GM20431 (cell line): Measurements from ENCODE around the gene BCL7A.

ENCODE experiments used
- in situ Hi-C: fragments of 300-500 bp; cut with MseI, MboI; formaldehyde crosslinking; loops from one replicate; pipeline ENCODE4 v1.15.0; 2020; ENCODE audit warnings: low sequenced_read_pairs; ENCODE audit not compliant: unreplicated experiment

The BCL7A gene

DNA sequence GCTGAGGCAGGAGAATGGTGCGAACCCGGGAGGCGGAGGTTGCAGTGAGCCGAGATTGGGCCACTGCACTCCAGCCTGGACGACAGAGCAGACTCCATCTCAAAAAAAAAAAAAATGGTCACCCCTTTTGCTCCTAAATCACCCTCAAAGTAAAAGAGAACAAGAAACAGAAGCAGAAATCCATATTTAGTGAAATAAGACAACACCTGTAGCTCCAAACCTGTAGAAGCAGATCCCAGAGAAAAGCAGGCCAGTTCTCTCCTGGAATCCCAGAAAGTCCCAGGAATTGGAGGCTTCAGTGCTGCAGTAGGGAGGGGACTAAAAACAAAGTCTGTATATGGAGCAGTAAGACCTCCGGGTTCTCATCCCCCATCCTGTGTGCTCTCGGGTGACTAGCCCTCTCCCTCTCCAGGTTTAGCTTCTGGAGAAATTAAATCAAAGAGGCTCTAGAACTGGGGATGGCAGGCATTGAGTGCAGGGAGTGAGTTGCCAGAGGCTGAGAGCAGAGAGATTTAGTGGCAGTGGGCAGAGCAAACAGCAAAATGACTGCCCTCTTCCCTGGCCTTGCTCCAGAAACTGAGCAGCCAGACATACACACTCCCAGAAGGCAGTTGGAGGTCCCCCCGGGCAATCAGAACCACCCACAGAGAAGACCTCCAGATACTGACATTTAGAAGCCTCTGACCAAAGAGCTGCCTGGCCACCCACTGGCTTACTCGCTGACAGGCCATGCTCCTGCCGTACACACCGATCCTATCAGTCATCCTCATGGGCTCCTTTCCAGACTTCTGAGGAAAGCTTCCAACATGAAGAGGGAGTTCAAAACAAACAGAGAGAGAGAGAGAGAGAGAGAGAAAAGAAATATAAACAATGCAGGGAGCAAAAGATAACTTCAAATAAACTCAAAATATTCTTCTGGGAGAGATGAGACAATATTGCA lies 50.6 kb downstream of the BCL7A start:
- in situ Hi-C loops: no loop called here

DNA sequence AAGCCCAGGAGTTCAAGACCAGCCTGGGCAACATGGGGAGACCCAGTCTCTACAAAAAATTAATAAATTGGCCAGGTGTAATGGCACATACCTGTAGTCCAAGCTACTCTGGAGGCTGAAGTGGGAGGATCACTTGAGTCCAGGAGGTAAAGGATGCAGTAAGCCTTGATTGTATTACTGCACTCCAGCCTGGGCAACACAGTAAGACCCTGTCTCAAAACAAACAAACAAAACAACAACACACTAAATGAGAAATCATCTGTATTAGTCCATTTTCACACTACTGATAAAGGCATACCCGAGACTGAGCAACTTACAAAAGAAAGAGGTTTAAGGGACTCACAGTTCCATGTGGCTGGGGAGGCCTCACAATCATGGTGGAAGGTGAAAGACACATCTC lies 52.1 kb downstream of the BCL7A start:
- in situ Hi-C loops: no loop called here

DNA sequence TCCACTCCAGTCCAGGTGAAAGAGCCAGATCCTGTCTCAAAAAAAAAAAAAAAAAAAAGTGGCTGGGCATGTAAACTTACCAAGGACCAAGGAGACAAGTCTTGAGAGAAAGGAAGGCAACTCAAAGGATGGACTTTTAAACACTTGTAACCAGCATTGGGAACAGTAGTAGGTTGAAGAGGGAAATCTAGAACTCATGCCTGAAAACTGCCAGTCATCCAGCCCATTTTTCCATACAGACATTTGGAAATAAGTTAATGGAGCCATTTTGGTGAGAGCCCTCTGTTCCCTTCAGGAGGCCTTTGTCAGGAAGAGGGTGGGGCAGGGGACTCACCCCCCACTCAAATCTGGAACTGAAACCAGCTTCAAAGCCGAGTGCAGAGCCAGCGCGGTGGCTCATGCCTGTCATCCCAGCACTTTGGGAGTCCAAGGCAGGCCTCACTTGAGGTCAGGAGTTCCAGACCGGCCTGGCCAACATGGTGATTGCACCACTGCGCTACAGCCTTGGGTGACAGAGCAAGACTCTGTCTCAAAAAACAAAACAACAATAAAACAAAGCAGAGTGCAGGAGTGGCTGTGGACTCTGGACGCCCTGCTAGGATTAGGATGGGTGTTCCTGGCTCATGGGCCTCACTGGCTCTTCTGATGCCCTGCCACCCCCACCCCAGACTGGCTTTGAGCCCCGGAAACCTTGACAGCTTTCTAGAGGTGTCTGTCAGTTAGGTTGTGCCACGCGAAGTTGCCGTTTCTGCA lies 55.2 kb downstream of the BCL7A start:
- in situ Hi-C loops: no loop called here

DNA sequence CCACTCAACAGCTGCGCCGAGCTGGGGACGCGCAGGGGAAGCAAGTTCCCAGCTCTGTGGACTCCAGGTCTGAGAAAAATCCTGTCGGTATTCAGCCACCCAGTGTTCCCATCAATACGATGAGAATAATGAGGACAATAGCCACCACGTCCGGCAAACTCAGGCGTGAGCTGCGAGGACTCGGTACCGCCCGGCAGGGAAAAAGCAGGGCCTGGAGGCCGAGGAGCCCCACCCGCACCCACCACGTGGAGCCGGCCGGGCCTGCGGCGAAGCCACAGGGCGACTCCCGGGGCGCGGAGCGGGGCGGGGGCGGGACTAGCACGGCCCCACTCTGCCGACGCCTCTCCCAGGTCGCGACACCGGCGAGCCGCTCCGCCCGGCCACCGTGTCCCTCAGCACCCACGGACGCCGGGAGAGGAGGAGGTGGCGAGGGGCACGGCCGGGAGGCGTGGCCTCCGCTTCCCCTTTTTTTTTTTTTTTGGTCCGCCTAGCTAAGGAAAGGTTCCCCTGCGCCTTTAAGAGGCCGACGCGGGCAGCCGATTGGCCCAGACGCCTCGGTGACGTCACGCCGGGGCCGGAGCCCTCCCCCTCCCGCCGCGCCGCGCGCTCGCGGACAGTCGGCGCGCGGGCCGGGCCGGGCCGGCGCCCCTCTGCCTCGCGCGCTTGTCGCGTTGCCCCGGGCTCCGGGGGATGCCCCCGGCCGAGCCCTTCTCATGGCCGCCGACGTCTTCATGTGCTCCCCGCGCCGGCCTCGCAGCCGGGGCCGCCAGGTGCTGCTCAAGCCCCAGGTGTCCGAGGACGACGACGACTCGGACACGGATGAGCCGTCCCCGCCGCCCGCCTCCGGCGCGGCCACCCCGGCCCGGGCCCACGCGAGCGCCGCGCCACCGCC lies 56.7 kb downstream of the BCL7A start, which contains the start of gene MLXIP:
TSS of gene MLXIP (plus strand) at position 616 of the 892 bp plus-strand sequence. CDS start at position 714, 98 bp downstream.
- in situ Hi-C loops: no loop called here

DNA sequence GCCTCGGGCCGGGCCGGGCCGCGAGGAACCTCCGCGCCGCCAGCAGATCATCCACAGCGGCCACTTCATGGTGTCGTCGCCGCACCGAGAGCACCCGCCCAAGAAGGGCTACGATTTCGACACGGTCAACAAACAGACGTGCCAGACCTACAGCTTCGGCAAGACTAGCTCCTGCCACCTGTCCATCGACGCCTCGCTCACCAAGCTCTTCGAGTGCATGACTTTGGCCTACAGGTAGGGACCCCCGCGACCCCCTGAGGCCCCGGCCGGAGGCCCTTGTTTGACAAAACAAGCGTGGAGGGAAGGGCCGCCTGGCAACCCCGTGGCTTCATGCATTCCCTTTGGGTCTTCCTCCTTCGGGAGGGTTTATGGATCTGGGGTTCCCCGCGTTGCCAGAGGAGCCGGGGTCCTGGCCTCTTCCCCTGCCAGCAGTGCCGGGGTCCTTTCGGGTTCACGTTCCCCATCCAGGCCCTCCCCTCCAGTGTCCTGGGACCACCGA lies 57.4 kb downstream of the BCL7A start:
- in situ Hi-C loops: no loop called here

DNA sequence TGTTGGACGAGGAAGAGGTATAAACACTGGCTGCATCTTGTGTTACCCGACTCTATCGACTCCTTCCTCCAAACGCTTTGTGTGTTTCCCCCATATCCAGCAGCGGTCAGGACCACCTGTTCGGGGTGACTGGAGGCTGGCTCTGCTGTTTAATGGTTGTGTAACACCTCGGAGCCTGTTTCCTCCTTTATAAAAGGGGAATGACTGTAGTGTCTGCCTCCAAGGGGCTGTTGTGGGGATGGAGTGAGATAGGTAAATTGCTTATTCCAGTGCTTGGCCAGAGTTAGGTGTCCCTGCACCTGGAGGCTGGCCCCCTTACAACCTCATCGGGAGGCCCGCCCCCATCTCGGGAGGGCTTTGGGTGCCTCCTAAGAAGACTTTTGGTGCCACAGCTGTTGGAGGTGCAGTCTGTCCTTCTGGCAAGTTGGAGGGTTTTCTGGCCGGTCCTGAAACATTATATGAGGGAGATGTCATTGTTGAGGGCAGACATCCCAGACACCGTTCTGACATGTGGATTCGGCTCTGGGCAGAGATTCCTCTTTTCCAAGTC lies 57.9 kb downstream of the BCL7A start:
- in situ Hi-C loops: no loop called here

DNA sequence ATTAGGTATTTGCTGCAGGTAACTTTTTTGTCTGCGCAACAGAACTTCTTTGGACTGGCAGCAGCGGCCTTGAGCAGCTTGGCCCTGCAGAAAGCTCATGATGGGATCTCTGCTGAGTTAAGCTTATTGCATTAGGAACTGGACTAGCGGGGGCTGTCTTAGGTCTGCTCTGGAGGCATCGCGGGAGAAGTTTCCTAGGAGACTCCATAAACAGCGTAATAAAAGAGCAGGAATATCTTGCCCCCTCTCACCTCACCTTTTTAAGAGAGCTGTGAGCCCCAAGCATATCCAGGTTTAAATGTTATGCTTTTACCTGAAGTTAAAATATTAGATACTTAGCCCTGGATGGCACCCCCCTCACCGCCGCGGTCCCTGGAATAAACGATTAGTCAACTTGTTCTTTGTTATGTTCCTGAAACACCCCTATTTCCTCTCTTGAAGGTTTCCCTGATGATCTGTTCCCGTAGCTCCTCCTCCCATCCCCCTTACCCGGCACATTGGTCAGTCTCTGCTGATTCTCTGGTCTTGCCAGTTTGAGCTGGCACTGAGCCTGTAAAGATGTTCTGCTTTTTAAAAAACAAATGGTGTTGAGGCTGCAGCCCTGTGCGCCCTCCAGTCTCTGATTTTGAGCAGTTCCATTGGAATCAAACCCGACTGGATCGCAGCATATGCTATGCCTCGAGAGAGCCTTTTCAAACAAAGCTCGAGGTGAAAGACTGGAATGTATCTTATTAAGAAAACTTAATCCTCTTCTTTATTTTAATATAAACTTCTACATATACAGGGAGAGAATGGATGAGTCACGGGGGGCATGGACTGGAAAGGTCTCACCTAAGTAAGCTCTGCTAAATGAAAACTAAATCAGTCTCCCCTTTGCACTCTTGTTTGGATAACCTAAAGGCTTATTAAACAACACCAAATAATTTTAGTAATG lies 58.7 kb downstream of the BCL7A start:
- in situ Hi-C loops: no loop called here

DNA sequence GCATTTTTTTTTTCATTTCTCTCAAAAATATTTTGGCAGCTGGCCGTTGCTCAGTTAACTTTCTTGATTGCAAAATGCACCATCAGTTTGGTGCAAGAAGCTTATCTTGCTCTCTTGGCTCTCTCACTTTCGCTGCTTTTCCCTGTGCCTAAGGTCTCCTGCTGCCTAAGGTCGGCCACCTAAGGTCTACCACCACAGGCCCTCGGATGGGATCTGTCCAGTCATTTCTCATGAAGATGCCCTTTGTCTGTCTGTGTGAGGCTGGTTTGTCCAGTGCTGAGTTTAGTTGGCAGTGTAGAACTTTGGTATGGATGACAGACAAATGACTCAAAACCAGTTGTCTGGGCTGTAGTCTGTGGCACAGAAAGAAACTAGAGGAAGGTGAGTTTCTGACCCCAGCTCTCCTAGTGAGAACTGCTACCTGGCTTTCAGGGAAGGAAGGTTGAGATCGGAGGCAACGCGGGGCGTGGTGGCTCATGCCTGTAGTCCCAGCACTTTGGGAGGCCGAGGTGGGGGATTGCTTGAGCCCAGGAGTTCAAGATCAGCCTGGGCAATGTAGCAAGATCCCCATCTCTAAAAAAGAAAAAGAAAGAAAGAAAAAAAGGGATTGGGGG lies 59.5 kb downstream of the BCL7A start:
- in situ Hi-C loops: no loop called here

DNA sequence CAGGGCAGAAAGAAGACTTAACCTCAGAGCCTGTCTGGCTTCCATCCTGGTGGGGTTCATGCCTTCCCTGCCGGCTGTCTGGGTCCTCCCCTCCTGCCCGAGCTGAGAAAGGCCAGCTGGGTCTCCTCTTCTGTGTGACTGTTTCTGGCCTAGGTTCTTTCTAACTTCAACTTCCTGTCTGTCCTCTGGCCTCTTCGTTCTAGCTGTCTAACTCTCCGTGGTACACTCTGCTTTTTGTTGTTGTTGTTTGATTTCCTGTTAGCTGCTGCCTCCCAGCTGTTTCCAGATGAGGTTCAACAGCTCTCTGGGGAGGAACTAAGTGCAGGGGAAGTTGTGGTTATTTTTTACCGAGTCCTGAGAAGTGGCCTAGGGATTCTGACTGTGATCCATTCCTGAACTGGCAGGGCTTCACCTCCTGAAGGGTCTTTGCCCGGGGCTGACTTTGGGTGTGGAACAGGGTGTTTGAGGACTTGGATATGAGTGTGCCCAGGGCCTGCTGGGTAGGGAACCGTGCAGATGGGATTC lies 60.1 kb downstream of the BCL7A start:
- in situ Hi-C loops: no loop called here

DNA sequence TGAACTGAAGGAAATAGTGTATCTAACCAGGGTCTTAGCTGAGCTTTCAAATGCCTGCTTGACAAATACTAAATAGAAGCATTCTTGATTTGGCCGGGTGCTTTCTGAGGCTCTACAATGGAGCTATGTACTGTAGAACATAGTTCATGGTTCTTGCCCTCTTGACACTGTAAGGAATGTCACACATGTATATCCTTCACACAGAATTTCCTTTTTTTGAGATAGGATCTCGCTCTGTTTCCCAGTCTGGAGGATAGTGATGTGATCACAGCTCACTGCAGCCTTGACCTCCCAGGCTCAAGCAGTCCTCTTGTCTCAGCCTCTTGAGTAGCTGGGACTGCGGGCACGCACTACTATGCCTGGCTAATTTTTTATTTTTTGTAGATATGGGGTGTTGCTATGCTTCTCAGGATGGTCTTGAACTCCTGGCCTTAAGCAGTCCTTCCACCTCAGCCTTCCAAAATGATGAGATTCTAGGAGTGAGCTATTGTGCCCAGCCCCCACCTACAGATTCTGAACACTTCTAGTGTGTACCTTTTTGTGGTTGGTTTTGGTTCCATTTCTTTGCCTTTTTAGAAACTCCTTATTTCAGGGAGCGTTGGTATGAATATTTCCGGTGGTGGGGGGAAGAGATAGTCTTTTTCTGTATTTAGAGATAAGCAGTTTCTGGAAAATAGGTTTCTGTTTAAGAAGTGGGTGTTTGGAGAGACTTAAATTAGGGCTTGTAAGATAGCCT lies 61.1 kb downstream of the BCL7A start:
- in situ Hi-C loops: no loop called here

DNA sequence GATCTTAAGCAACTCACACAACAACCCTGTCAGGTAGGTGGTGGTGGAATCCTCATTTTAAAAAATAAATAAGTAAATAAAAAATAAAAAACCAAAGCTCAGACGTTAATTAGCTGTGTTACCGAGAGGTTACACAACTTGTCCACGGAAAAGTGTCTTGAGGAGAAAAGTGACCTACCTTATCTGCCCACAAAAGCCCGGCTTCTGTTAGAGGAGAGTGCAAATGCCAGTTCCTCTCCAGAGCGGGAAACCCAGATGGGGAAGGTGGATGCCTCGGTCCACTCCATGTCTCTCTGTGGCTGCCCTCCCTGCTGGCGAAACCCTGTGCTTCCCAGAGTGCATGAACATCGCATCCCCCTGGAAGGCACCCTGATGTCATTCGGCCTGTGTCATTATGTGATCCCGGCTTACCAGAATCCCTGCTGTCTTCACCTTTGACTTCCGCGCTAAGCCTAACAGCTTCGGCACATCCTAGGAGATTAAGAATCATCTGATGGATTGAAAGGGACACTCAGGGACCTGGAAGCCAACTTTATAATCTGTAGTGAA lies 63.2 kb downstream of the BCL7A start:
- in situ Hi-C loops: no loop called here

DNA sequence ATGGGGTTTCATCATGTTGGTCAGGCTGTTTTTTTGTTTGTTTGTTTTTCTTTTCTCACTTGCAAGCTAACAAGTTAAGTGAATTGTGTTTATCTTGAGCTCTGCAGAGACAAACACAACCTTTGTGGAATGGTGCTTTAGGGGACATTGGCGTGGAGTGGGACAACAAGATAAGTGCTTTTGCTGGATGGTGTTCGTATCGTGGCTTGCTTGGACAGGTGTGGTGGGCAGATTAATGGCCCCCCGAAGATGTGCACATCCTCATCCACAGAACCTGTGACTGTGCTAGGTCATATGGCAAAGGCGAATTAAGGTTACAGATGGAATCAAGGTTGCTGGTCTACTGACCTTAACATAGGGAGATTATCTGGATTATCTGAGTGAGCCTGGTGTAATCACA lies 63.9 kb downstream of the BCL7A start:
- in situ Hi-C loops: no loop called here

DNA sequence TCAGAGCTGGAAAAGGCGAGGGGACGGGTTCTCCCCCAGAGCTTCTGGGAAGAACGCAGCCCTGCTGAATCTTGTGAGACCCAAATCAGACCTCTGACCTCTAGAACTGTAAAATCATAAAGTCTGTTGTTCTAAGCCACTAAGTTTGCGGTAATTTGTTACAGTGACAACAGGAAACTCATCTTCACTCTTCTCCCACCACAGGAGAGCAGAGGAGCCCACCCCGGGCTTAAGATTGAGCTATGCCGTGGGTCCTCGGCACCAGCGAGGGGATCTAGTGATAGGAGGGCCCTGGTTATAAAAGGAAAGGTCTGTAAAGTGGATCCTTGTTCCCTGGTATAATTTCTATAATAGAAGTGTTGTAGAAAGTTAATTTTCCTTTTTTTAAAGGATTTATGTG lies 64.4 kb downstream of the BCL7A start:
- in situ Hi-C loops: no loop called here

DNA sequence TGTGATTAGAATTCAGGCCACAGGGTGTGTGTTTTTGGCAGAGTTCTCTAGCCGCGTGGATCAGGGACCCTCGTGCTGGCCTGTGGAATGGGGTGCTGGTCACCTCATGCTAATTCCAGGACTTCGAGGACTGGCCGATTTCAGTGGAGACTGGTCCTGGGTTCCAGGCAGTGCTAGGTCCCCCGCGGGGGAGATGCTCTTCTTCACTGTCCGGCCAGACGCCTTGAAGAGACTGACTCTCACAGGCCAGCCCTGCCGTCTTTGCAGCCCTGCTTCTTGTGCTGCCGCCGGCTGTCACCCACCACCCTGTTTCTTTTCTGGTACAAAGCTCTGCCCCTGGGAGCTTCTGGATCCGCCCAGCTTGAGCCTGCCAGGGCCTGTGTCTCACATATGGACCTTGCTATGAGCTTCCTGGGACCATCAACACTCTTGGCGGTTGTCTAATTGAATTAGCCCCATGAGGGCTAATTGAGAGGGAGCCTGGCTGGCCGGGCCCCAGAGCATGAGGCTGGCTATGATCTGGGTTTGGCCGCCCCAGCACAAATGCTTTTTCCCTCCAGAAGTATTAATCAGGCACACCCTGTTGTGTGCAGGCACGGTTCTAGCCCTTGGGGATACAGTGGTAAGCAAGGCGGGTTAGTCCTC lies 65.1 kb downstream of the BCL7A start:
- in situ Hi-C loops: no loop called here

DNA sequence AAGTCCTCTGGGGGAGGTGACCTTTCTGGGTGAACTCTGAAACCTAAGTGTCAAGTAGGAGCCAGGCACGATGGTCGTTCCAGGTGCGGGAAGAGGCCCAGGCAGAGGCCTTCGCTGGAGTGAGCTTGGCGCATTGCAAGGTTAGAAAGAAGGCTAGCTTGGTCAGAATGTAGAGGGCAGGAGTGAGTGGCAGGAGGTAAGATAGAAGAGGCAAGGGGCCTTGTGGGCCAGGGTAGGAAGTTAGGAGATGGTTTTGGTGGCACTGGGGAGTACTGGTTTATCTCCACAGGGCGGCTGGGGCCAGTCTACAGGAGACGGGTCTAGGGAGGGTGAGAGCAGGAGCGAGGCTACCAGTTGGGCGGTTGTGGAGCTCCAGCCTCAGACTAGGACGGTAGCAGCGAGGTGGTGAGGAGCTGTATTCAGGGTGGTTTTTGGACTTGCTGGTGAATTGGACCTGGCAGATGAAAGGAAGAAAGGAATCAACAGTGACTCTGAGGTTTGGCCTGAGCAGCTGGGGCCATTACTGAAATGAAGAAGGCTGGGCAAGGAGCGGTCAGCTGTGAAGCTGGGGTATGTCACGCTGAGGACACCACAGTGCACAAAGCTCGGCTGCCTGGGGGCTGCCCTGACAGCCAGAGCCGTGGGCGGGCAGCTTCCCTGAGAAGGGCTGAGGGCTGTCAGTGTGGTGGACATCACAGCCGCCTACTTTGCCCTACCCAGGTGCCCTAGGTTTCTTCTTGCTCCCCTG lies 65.9 kb downstream of the BCL7A start:
- in situ Hi-C loops: no loop called here
